Limb (tissue), 2 donors: ENCODE results near the gene C2CD3.
A peak's percentile ranks its signal among the peaks of the same experiment; 100 is the strongest.

Experiments
- DNase-seq, 2 donors: peaks; one replicate each; pipeline ENCODE4 v3.0.0-alpha.2; 2016; ENCODE audit errors: extremely low spot score in 2 of 2

Gene C2CD3

GRCh38 chr11:74170694-74171629 is at the start of gene C2CD3, which contains the start of gene PPME1:
Gene C2CD3 (minus strand): TSS chr11:74171002. CDS start chr11:74170792, 210 bp downstream.
Gene PPME1 (plus strand): TSS chr11:74171289. CDS start chr11:74171422, 133 bp downstream.
- peak; percentile 98 to 100 for DNase-seq

DNA sequence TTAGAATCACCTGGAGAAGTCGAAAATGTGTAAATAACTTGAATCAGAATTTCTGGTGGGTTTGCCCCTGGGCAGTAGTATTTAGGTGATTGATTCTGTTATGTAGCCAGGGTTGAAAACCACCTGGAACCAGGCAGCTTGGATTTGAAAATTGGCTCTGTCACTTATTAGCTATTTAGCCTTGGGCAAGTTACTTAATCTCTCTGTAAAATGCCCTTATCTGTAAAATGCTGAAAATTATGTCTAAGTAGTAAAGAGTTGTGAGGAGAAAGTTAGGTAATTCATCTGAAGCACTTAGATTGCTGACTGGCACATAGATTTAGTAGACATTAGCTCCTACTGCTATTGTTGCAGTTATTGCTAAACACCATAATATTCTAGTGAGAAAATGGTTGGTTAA is 49.6 kb upstream of the C2CD3 start:
- DNase-seq, result no peak

- DNase-seq, result no peak
Measured at GRCh38 chr11:74212533-74212932, 41.7 kb upstream of the C2CD3 start.

DNA sequence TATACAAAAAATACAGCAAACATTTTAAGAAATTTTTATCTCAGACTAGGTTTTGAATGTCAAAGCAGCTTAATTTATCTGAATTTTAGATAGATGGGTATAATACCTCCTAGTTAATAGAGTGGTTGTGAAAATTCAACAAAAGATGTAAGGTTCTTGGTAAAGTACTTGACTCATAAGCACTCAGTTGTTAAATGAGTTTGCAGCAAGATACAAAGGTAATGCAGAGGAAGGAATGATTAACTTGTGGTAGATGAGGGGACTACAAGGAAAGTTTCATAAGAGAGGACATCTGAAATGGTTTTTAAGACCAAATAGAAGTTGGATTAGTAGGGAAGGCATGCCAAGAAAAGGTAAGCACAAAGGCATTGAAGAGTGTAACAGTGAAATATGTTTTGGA is 37.7 kb upstream of the C2CD3 start:
- DNase-seq, result no peak

DNA sequence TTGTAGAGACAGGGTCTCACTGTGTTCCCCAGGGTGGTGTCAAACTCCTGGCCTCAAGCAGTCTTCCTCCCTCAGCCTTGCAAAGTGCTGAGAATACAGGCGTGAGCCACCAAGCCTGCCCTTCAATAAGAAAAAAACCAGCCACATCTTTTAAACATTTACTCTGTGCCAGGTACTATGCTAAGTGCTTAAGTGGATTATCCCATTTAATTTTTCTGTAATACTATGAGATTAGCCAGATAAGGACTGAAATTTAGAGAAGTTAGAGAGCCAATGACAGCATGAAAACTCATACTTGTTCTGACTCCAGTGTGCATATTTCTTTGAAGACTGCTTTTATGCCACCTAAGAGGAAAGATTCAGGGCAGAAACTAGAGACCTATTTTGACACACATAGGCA is 35.9 kb upstream of the C2CD3 start:
- DNase-seq, result no peak

DNA sequence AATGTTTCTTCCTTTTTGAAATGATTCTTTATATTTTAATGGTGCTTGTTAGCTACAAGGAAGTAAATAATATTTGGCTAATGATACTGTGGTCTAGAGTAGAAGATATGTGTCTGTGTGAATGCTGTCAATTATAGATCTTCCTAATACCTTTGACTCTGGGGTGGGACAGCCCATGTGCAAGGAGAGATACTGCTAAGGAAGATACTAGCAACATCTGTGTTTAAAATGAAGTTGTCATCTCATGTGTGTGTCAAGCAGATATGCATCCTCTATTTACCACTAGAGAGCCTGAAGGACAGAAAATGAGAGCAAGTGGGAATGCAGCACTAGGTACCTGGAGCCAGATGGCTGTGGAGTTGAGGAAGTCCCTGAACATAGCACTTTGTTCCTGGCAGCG is 34.4 kb upstream of the C2CD3 start:
- no peak for DNase-seq

GRCh38 chr11:74204701-74205100 is 33.9 kb upstream of the C2CD3 start:
- DNase-seq, result no peak

- no peak for DNase-seq
Measured at GRCh38 chr11:74203966-74204365, 33.2 kb upstream of the C2CD3 start.

GRCh38 chr11:74196781-74197486 is 26.1 kb upstream of the C2CD3 start:
- no peak for DNase-seq

GRCh38 chr11:74195828-74196227 is 25.0 kb upstream of the C2CD3 start:
- DNase-seq, result no peak

DNA sequence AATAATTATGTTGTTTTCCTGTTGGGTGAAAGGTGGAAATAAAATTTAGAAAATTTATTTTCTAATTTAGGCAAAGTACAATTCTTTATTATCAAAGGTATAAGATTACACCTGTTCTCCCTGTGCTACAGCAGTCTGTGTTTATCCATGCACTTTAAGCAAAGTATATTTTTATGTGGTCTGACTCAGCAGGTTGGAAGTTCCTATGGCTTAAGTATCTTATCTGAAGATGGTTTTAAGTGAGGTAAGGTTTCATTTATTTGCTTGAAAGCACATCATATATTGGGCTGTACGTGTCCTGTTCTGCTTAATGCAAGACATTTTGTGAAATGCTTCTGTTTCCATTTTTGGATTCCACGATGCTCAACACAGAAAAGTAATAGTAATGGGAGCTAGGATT is 14.9 kb upstream of the C2CD3 start:
- no peak for DNase-seq

- DNase-seq, result no peak
Measured at GRCh38 chr11:74185285-74185684, 14.5 kb upstream of the C2CD3 start.

DNA sequence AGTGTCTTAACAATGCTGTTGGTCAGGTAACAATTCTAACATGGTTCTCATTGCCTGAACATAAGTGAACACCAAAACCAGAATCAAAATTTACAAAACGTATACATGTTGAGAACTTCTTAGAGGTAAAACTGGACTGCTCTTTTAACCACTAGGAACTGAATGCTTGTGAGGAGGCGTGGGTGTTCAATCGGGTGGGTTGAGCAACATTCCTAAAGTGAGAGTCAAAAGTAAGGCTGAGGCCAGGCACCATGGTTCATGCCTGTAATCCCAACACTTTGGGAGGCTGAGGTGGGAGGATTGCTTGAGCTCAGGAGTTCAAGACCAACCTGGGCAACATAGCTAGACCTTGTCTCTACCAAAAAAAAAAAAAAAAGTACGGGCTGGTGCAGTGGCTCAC is 11.8 kb upstream of the C2CD3 start:
- DNase-seq, result no peak

- DNase-seq, result no peak
Measured at GRCh38 chr11:74179234-74180052, 8.6 kb upstream of the C2CD3 start.

DNA sequence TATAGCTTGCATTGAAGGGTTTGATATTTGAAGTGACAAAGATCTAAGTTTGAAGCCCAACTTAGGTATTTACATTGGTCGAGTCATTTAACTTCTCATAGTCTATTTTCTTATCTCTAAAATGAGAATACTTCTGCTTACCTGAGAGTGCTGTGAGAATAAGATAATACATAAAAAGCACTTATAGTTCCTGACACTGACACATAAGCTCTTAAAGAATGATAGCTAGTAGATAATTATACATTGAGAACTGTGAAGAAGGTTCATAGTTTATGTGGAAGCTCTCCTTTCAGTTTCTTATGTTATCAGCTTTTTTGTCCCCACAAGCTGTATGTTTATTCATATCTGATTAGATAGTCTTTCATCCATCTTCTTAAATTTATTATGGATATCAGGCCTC is 5.1 kb upstream of the C2CD3 start:
- no peak for DNase-seq

DNA sequence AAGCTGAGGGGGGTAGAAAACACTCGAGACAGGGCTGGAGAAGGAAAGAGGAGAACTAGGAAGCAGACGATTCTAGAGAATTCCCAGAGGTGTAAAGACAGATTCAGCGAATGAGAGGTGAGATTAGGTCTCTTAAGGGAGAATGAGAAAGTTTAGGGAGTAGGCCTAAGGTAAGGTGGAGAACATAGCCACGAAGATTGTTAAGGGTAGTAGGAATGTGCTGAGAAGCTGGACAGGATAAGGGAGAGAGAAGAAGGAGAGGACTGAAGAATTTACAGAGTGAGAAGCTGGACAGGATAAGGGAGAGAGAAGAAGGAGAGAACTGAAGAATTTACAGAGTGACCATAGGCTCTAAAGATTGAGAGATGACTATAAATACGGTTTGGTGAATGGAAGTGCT is 1.2 kb upstream of the C2CD3 start:
- no peak for DNase-seq

GRCh38 chr11:74171630-74171968 is 797 bp upstream of the C2CD3 start:
- no peak for DNase-seq

DNA sequence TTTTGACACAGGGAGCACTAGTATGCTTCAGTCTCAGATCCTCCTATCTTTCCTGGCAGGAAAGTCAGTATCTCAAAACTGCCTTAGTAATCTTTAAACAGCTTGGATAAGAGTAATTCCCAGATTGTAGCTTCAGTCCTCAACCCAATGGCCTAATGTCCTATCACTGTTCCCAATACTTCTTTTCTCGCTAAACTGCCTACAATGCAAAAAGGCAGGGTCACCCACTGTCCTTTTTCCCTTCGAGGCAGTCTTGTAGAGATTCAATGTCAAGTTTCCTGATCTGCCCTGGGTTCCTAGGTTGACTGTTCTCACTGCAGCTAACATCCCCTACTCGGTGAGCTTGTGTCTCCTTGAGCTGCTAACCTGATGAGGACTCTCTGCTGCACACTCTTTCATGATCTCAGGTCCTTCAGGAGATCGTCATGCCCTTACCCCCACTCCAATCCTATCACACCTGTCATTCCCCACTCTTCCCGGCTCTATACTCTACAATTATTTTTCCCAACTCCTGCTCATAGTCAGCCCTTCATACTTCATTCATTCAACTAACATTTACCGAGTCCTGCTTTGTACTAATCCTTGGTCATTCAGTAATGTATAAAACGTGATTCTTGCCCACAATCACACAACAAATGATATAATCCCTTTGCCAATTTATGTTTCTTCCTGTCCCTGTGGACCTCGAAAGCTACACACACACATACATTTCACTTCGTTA is 904 bp downstream of the C2CD3 start:
- no peak for DNase-seq

DNA sequence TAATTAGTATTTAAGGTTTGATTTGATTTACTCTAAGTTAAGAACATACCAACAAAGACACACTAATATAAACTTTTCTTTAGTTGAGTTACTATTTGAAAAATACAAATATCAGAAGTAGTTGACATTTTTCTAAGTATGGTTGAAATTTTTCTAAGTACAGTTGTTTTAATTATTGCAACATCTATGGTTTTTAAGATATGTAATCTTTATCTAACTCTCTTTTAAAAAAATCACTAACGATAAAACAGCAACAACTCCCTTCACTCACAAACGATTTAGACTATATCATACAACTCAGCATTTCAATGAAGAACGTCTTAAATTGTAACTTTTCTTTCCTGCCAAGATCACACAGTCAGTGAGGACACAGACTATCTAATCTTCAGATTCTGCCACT is 2.0 kb downstream of the C2CD3 start:
- no peak for DNase-seq

GRCh38 chr11:74162681-74163467 is 7.9 kb downstream of the C2CD3 start:
- DNase-seq, result no peak
